Spleen (tissue), 7 donors: ENCODE data around the gene NR2C1.

ENCODE experiments used
- CTCF ChIP-seq, 11 experiments: fragments of 200-600 bp in 7 of 11; fragments of 450-650 bp in 4 of 11; sonication (generic) in 4 of 11; IDR thresholded peaks in 8 of 11; conservative IDR thresholded peaks in 3 of 11; 1 replicate in 7 of 11; 2 replicates in 4 of 11; pipeline versions ENCODE4 v1.4.0 to v1.8.0; 2016 to 2021; ENCODE audit warnings: antibody characterized with exemption in 11 of 11, inconsistent platforms in 4 of 11, mild to moderate bottlenecking in 1 of 11
- POLR2AphosphoS5 ChIP-seq, 3 donors: sonication (generic); formaldehyde crosslinking; IDR thresholded peaks; one replicate each; pipeline ENCODE4 v1.5.1; 2017; ENCODE audit warnings: antibody characterized with exemption in 3 of 3
- donor health status: DM: no; HTN: no; CAD: no; lungs with moderate emphysema.
- donor health status: DM: no; HTN: no; CAD: no.
- donor health status: DM: no; HTN: no; CAD: no.

GRCh38 chr12:95037906-95038305, 35.5 kb downstream of the NR2C1 start:
- TF ChIP-seq POLR2AphosphoS5 (IDR thresholded peaks at IDR 0.05): no peak
- TF ChIP-seq CTCF (IDR thresholded peaks at IDR 0.05 in 8 of 11, conservative IDR thresholded peaks at IDR 0.05 in 3 of 11): no peak
